IPS-15b (cell line): ENCODE data around the gene MYO15A.

ENCODE experiments used
- H3K27me3 ChIP-seq: one replicate; pipeline ENCODE4 v1.6.1; 2013; ENCODE audit warnings: low read length; ENCODE audit not compliant: control insufficient read depth, insufficient read depth
- H3K36me3 ChIP-seq: one replicate; pipeline ENCODE4 v1.6.1; 2013; ENCODE audit warnings: low read length; ENCODE audit not compliant: control insufficient read depth, insufficient read depth
- H3K4me1 ChIP-seq: one replicate; pipeline ENCODE4 v1.6.1; 2013; ENCODE audit warnings: mild to moderate bottlenecking, low read length; ENCODE audit not compliant: control insufficient read depth, insufficient read depth
- H3K4me3 ChIP-seq: one replicate; pipeline ENCODE4 v1.5.1; 2013; ENCODE audit warnings: low read depth, low read length
- H3K9ac ChIP-seq: one replicate; pipeline ENCODE4 v1.6.1; 2013; ENCODE audit warnings: low read depth, mild to moderate bottlenecking, low read length
- H3K9me3 ChIP-seq: one replicate; pipeline ENCODE4 v1.6.1; 2013; ENCODE audit warnings: mild to moderate bottlenecking, low read length; ENCODE audit not compliant: control insufficient read depth, insufficient read depth

MYO15A gene

DNA sequence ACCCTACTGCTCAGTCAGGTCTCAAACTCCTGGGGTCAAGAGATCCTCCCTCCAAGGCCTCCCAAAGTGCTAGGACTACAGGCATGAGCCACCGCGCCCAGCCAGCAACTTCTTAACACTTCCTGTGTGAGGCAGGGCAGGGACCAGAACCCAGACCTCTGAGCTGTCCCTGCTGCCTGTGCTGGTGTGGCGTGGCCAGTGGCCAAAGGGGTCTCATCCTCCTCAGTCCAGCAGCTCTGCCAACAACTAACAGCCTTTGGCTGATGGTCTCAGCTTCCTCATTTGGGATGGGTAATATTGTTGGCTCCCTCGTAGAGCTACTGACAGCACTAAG is 115.5 kb downstream of the MYO15A start:
- Histone ChIP-seq H3K9ac (peak overlapping the region; percentile 84), H3K4me1 (peaks cover 5% of the 10 kb centered on the region)

DNA sequence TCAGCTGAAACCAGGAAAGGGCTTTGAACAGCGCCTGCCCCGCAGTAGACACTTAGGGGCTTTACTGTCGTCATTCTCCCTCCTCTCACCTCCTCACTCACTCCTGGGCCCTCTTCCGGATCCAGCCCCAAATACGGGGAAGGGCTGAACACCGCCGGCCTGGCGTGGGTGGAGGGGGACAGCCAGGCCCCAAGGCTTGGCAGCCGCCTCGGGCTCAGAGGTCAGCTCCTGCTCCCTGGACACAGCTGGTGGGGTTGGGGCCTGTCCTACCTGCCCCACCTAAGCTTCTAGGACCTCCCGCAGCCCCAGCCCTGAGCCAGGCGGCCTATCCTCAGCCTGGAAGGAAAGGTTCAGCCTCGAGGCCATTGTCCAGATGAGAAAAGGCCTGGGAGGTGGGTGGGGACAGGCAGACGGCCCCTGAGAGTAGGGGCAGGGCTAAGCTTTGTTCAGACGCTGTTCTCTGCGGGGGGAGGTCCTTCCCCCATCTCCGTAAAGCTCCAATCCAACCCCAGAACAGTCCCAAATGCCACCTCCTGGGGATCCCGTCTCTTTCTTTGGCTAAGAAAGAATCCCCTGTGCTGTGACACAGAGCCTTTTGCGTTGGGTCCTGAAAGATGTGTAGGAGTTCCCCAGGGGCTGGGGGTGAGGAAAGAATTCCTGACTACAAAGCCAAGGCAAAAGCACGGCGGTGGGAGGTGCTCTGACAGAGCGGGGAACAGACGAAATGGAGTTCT is 116.0 kb downstream of the MYO15A start:
- Histone ChIP-seq H3K4me3 (peak overlapping the region; percentile 82), H3K27me3 (no peaks in the 10 kb centered on the region), H3K9ac (peak overlapping the region; percentile 84), H3K36me3 (no peaks in the 10 kb centered on the region), H3K9me3 (no peaks in the 10 kb centered on the region), H3K4me1 (peaks cover 5% of the 10 kb centered on the region)

More for the DNA sequence above, 115.5 kb downstream of the MYO15A start:
- no peaks in the 10 kb centered on the region for H3K27me3 ChIP-seq
- H3K9me3 ChIP-seq = no peaks in the 10 kb centered on the region
- peak overlapping the region; percentile 82 for H3K4me3 ChIP-seq
- H3K36me3 ChIP-seq = no peaks in the 10 kb centered on the region

DNA sequence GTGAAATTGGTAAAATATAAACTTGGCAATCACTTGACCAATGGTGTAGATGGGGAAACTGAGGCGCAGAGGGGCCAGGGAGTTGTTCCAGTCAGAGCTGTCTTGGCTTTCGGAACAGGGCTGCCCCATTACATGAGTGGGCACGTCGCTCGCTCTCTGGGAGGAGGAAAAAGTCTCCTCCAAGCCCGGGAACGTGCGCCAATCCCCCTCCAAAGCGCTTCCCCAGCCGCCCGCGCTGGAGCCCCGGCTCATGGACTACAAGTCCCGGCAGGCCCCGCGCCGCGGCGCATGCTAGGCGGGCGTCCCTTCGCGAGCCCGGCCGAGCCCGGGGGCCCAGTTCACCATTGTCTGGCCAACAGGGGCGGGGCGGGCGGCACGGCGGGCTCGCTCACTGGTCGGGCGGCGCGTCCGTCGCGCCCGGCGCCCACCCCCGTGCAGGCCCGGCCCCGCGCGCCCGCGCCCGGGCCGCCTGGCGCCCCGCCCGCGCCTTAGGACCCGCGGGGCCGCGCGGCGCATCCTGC is 116.6 kb downstream of the MYO15A start, which contains the start of gene LLGL1:
Gene LLGL1 (plus strand): TSS at position 515 of the 521 bp plus-strand sequence. CDS start 48 bp downstream, outside the sequence.
- H3K9ac ChIP-seq = peak within 1 kb of the TSS; percentile 84
- no peaks in the 10 kb centered on the region for H3K27me3 ChIP-seq
- no peaks in the 10 kb centered on the region for H3K9me3 ChIP-seq
- peaks cover 5% of the 10 kb centered on the region for H3K4me1 ChIP-seq
- H3K4me3 ChIP-seq = peak within 1 kb of the TSS; percentile 99
- no peaks in the 10 kb centered on the region for H3K36me3 ChIP-seq

DNA sequence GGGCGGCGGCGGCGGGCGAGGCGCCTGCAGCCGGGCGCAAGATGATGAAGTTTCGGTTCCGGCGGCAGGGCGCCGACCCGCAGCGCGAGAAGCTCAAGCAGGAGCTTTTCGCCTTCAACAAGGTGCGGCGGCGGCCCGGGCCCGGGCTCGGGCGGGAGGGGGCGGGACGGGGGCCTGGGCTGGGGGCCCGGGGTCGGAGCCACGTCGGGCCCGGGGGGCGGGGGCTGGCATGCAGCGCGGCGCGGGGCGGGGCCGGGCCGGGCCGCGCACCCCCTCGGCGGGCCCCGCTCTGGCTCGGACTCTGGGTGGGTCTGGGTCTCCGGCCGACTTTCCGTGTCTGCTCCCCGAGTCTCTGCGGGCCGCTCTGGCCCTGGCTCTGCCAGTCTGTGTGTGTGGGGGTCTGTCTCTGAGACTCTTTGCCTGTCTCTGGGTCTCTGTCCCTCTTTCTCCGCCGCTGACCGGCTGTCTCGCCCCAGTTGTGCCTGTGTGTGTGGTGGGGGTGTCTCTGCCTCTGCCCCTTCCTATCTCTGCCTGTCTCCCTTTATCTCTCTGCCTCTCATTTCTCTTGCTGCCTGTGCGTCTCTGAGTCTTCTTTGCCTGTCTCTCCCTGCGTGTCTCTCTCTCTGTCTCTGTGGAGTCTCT is 117.2 kb downstream of the MYO15A start:
- Histone ChIP-seq H3K9ac (peak overlapping the region; percentile 79), H3K4me3 (peak overlapping the region; percentile 99), H3K27me3 (no peaks in the 10 kb centered on the region), H3K36me3 (no peaks in the 10 kb centered on the region), H3K9me3 (no peaks in the 10 kb centered on the region), H3K4me1 (peaks cover 5% of the 10 kb centered on the region)

DNA sequence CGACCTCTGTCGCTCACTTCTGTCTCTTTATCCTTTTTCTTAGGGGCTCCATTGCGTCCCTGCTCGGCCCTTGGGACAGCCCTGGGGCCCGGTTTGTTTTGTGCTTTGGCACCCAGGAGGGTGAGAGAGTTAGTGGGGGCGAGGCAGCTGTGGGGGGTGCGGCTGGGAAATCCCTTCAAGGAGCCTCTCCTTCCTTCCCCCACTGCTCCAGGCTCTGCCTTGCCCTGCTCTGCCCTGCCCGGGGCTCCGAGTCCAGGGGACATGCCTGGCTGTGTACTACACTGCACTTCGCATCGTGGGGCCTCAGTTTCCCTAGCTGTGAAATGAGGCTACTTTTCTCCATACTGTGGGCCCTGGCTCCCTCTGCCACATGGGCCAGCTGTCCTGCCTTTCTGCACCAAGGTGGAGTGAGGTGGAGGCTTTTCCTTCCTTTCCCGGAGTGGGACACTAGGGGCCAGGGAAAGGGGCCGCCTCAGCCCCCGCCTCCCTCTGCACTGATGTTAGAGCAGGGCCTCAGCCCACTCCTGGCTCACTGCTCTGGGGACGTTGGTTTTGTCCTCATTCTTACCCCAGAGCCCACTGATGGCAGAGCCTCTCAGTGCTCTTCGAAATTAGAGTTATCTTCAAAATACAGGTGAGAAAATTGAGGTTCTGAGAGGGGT is 117.9 kb downstream of the MYO15A start:
- Histone ChIP-seq H3K9ac (peak overlapping the region; percentile 79), H3K4me3 (peak overlapping the region; percentile 99), H3K27me3 (no peaks in the 10 kb centered on the region), H3K36me3 (no peaks in the 10 kb centered on the region), H3K9me3 (no peaks in the 10 kb centered on the region), H3K4me1 (peaks cover 5% of the 10 kb centered on the region)

- Histone ChIP-seq H3K4me3 (no peak overlapping the region), H3K27me3 (no peaks in the 10 kb centered on the region), H3K36me3 (peaks cover 9% of the 10 kb centered on the region), H3K4me1 (peaks cover 5% of the 10 kb centered on the region), H3K9ac (no peak overlapping the region), H3K9me3 (no peaks in the 10 kb centered on the region)
These were observed 119.1 kb downstream of the MYO15A start for GRCh38 chr17:18227635-18228034.

GRCh38 chr17:18228176-18228682 is 119.7 kb downstream of the MYO15A start:
- Histone ChIP-seq H3K9me3 (no peaks in the 10 kb centered on the region), H3K27me3 (no peaks in the 10 kb centered on the region), H3K36me3 (peaks cover 13% of the 10 kb centered on the region), H3K4me1 (peaks cover 5% of the 10 kb centered on the region), H3K4me3 (no peak overlapping the region), H3K9ac (no peak overlapping the region)

DNA sequence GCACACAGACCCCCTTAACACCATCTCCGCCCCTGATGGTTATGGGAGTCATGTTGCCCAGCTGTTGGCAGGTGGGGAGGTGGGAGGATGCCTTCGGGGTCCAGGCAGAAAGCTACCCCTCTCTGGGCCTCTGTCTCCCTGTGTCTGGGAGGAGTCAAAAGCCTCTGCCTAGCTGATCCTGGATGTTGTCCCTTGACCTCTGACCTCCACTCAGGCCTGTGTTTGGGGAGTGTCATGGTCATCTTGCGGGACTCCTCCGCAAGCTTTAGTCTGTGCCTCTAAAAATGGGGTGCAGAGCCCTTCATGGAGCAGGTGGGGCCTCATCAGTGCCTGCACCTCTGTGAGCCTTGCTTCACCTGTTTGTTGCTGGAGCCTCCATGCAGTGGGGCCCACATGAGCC is 120.7 kb downstream of the MYO15A start:
- no peaks in the 10 kb centered on the region for H3K27me3 ChIP-seq
- no peak overlapping the region for H3K9ac ChIP-seq
- H3K9me3 ChIP-seq = no peaks in the 10 kb centered on the region
- no peak overlapping the region for H3K4me3 ChIP-seq
- H3K4me1 ChIP-seq = peaks cover 1% of the 10 kb centered on the region
- H3K36me3 ChIP-seq = peaks cover 22% of the 10 kb centered on the region
